BLaER1 treated with 17β-estradiol and CSF1 and Interleukin-3, amounts not matched to agents 10 nM and 100 nM (cell line): Measurements from ENCODE around the gene PKP4.

Experiments
- H3K27ac ChIP-seq, 11 experiments: shearing (Covaris generic); formaldehyde crosslinking; 2 replicates each; pipeline ENCODE4 v1.8.1; 2022
- H3K27me3 ChIP-seq, 11 experiments: shearing (Covaris generic); formaldehyde crosslinking; 2 replicates each; pipeline ENCODE4 v1.8.1; 2022
- H3K36me3 ChIP-seq, 11 experiments: shearing (Covaris generic); formaldehyde crosslinking; 2 replicates each; pipeline ENCODE4 v1.8.1; 2022
- H3K4me1 ChIP-seq, 10 experiments: shearing (Covaris generic); formaldehyde crosslinking; 2 replicates each; pipeline ENCODE4 v1.8.1; 2022
- H3K4me2 ChIP-seq, 11 experiments: shearing (Covaris generic); formaldehyde crosslinking; 2 replicates each; pipeline ENCODE4 v1.8.1; 2022
- H3K4me3 ChIP-seq, 10 experiments: shearing (Covaris generic); formaldehyde crosslinking; 2 replicates each; pipeline ENCODE4 v1.8.1; 2022
- H3K9ac ChIP-seq, 11 experiments: shearing (Covaris generic); formaldehyde crosslinking; 2 replicates each; pipeline ENCODE4 v1.8.1; 2022
- H3K9me3 ChIP-seq, 11 experiments: shearing (Covaris generic); formaldehyde crosslinking; replicated peaks in 1 of 11; 2 replicates each; pipeline ENCODE4 v1.8.1; 2022
- H4K20me1 ChIP-seq, 11 experiments: shearing (Covaris generic); formaldehyde crosslinking; 2 replicates each; pipeline ENCODE4 v1.8.1; 2022
- Cebpa-rat ChIP-seq, 11 experiments: shearing (Covaris generic); IDR thresholded peaks; 2 replicates each; pipeline ENCODE4 v1.8.1; 2022

PKP4 gene

GRCh38 chr2:158629116-158629515 lies 172.4 kb downstream of the PKP4 start:
- H3K27ac ChIP-seq, result no peak overlapping the region
- H4K20me1 ChIP-seq, result no peaks in the 10 kb centered on the region
- H3K4me2 ChIP-seq, result no peak overlapping the region
- 0 out of 20 replicates have a peak, but pooled peaks cover 0 to 5% (median 0%) of the 10 kb centered on the region in 10 experiments for H3K4me1 ChIP-seq
- no peak for TF ChIP-seq Cebpa-rat (IDR thresholded peaks at IDR 0.05)
- no peak overlapping the region for H3K4me3 ChIP-seq
- peaks cover 0 to 5% (median 0%) of the 10 kb centered on the region in 11 experiments; a peak in 3 of 22 replicates for H3K9me3 ChIP-seq
- H3K36me3 ChIP-seq, result peaks cover 24 to 61% (median 38%) of the 10 kb centered on the region in 11 experiments
- H3K9ac ChIP-seq, result no peak overlapping the region
- no peaks in the 10 kb centered on the region for H3K27me3 ChIP-seq

DNA sequence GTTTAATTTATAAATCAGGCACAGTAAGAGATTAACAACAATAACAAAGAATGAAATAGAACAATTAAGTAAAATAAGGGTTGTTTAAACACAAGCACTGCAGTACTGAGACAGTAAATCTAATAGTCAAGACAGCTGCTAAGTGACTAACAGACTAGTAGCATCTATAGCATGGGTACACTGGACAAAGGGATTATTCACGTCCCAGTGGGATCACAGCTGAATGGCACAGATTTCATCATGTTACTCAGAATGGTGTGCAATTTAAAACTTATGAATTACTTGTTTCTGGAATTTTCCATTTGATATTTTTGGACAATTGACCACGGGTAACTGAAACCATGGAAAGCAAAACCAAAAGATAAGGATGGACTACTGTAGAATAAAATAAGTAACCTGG lies 176.5 kb downstream of the PKP4 start:
- Histone ChIP-seq H3K4me2 (no peak overlapping the region), H3K4me3 (no peak overlapping the region), H4K20me1 (no peaks in the 10 kb centered on the region), H3K27me3 (no peaks in the 10 kb centered on the region), H3K4me1 (peaks cover 0 to 18% (median 8%) of the 10 kb centered on the region in 10 experiments; a peak in 10 of 20 replicates), H3K36me3 (peaks cover 30 to 72% (median 41%) of the 10 kb centered on the region in 11 experiments), H3K9ac (no peak overlapping the region), H3K27ac (no peak overlapping the region), H3K9me3 (peaks cover 0 to 9% (median 4%) of the 10 kb centered on the region in 11 experiments; a peak in 7 of 22 replicates)
- TF ChIP-seq Cebpa-rat (IDR thresholded peaks at IDR 0.05), result no peak

DNA sequence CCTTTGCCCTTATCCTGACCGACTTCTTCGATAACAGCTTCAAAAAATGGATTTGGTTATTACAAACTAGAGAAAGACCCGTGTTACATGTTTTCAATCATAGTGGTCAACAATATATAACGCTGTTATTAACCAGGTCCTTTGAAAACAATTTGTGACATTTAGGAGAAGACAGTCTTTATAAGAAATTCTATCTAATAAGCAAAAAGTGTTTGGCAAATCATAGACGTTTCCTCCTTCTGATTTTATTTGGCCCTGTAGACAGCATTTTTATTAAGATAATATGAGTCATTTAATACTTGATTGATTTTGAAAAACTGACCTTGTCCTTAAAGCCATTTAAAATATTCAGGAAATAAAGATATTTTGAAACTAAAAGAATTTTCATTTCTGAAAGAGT lies 177.9 kb downstream of the PKP4 start:
- TF ChIP-seq Cebpa-rat (IDR thresholded peaks at IDR 0.05), result no peak
- Histone ChIP-seq H3K9me3 (peaks cover 0 to 9% (median 4%) of the 10 kb centered on the region in 11 experiments; a peak in 7 of 22 replicates), H3K4me2 (no peak overlapping the region), H3K27ac (no peak overlapping the region), H3K36me3 (peaks cover 34 to 58% (median 45%) of the 10 kb centered on the region in 11 experiments), H4K20me1 (no peaks in the 10 kb centered on the region), H3K4me3 (no peak overlapping the region), H3K27me3 (no peaks in the 10 kb centered on the region), H3K4me1 (peaks cover 0 to 18% (median 8%) of the 10 kb centered on the region in 10 experiments; a peak in 10 of 20 replicates), H3K9ac (no peak overlapping the region)

DNA sequence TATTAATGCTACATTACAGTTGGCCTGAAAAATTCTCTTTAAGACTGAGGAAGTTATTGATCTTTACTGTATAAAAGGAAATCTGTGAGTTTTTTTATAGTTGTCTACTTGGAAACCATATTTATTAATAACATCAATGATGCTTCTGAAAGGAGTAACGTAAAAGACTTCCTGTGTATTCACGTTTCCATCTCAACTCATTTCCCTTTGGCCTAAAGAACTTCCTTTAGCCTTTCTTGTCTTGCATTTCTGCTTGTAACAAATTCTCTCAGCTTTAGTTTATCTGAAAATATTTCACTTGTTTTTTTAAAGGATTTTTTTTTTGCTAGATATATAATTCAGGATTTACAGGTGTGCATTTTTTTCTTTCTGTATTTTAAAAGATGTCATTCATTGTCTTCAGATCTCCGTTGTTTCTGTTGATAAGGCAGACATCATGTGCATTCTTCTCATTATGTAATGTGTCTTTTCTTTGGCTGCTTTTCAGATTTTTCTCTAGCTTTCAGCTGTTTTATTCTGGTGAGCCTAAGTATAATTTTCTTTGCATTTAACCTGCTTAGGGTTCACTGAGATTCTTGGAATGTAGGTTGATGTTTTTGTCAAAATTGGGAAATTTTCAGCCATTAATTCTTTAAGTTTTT lies 179.3 kb downstream of the PKP4 start:
- H3K4me3 ChIP-seq, result no peak overlapping the region
- no peak overlapping the region for H3K9ac ChIP-seq
- peaks cover 34 to 54% (median 45%) of the 10 kb centered on the region in 11 experiments for H3K36me3 ChIP-seq
- H3K9me3 ChIP-seq, result peaks cover 0 to 9% (median 4%) of the 10 kb centered on the region in 11 experiments; a peak in 7 of 22 replicates
- peaks cover 0 to 25% (median 8%) of the 10 kb centered on the region in 10 experiments; a peak in 10 of 20 replicates for H3K4me1 ChIP-seq
- TF ChIP-seq Cebpa-rat (IDR thresholded peaks at IDR 0.05), result no peak
- no peaks in the 10 kb centered on the region for H4K20me1 ChIP-seq
- no peaks in the 10 kb centered on the region for H3K27me3 ChIP-seq
- H3K4me2 ChIP-seq, result peak overlapping the region in 7 of 11 experiments; percentile 13 to 69 (median 36); a peak in 10 of 22 replicates
- no peak overlapping the region for H3K27ac ChIP-seq

DNA sequence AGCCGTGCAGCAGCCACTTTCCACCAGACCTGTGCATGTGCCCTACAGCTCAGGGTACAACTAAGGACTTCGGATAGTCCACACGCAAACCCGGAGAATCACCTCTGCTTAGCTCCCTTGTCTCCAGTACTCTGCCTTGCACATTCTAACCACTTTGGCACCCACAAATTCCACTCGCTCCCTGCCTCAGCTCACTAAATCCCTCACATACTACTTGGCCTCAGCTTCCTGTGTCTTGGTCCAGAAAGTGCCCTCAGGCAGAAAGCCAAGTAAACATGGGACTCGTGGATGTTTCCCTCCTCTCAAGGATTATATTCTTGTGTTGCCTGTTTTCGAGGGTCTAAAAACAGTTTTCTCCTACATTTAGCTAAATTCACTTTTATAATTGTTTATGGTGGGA lies 180.6 kb downstream of the PKP4 start:
- Histone ChIP-seq H3K4me3 (no peak overlapping the region), H3K9ac (no peak overlapping the region), H3K4me1 (peaks cover 0 to 25% (median 8%) of the 10 kb centered on the region in 10 experiments; a peak in 10 of 20 replicates), H3K27me3 (no peaks in the 10 kb centered on the region), H3K4me2 (0 out of 22 replicates have a peak overlapping the region, but pooled peaks of 1 of the 11 experiments have one; percentile 3), H3K9me3 (peaks cover 0 to 9% (median 3%) of the 10 kb centered on the region in 11 experiments; a peak in 6 of 22 replicates), H4K20me1 (no peaks in the 10 kb centered on the region), H3K27ac (no peak overlapping the region), H3K36me3 (peaks cover 27 to 50% (median 34%) of the 10 kb centered on the region in 11 experiments)
- no peak for TF ChIP-seq Cebpa-rat (IDR thresholded peaks at IDR 0.05)

- H3K9me3 ChIP-seq, result no peaks in the 10 kb centered on the region
- no peak overlapping the region for H3K4me2 ChIP-seq
- no peaks in the 10 kb centered on the region for H3K27me3 ChIP-seq
- peaks cover 0 to 6% (median 0%) of the 10 kb centered on the region in 10 experiments; a peak in 3 of 20 replicates for H3K4me1 ChIP-seq
- peaks cover 0 to 26% (median 7%) of the 10 kb centered on the region in 11 experiments; a peak in 12 of 22 replicates for H3K36me3 ChIP-seq
- no peaks in the 10 kb centered on the region for H4K20me1 ChIP-seq
- no peak for TF ChIP-seq Cebpa-rat (IDR thresholded peaks at IDR 0.05)
- H3K4me3 ChIP-seq, result no peak overlapping the region
- no peak overlapping the region for H3K27ac ChIP-seq
- H3K9ac ChIP-seq, result no peak overlapping the region
Observed at GRCh38 chr2:158644139-158644538, 187.4 kb downstream of the PKP4 start.

GRCh38 chr2:158645299-158645698 lies 188.5 kb downstream of the PKP4 start:
- Histone ChIP-seq H3K4me3 (no peak overlapping the region), H3K9ac (no peak overlapping the region), H3K9me3 (no peaks in the 10 kb centered on the region), H3K27me3 (no peaks in the 10 kb centered on the region), H3K36me3 (peaks cover 0 to 25% (median 7%) of the 10 kb centered on the region in 11 experiments; a peak in 12 of 22 replicates), H4K20me1 (no peaks in the 10 kb centered on the region), H3K27ac (no peak overlapping the region), H3K4me1 (peaks cover under 1 to 12% (median 9%) of the 10 kb centered on the region in 10 experiments; a peak in 16 of 20 replicates), H3K4me2 (no peak overlapping the region)
- TF ChIP-seq Cebpa-rat (IDR thresholded peaks at IDR 0.05), result no peak

DNA sequence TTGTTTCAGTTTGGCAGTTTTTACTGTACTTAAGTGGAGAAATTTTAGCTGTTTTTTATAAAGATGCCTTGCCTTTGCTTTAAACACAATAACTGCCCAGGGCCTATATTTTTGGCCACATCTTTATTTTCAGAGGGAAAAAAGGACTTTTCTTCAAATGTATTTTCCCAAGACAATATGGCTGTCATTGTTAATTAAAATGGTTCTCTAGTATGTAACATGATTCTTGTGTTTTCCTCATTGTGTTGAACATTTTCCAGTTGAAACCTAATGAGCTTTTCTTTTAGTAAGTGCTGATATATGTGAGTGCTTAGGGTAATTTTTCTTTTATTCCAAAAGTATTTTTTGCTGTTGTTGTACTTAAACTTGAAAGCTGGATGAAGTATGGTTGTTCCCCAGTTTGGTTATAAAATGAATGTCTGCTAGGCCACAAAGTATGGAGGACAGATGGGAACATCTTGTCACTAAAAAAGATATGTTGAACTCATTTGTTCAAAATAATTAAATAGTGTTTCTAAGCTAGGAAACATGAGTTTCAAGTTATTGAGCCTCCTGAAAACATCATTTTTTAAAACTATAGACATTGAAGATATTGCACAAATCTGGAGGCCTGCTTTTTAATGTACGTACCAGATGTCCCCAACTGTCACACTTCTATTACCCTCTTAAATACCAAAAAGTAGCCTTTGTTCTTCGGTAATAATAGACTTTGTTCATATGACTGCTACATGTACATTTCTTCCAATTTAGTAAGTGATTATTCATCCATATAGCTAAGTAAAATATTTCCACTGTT lies 190.9 kb downstream of the PKP4 start:
- Histone ChIP-seq H4K20me1 (no peaks in the 10 kb centered on the region; a peak in 1 of 22 replicates), H3K4me3 (no peak overlapping the region), H3K4me1 (peaks cover 7 to 30% (median 26%) of the 10 kb centered on the region in 10 experiments; a peak in 17 of 20 replicates), H3K4me2 (no peak overlapping the region), H3K27ac (no peak overlapping the region), H3K36me3 (peaks cover 0 to 14% (median under 1%) of the 10 kb centered on the region in 11 experiments; a peak in 7 of 22 replicates), H3K9me3 (no peaks in the 10 kb centered on the region), H3K9ac (no peak overlapping the region), H3K27me3 (no peaks in the 10 kb centered on the region)
- peak in 1 of 11 experiments; percentile 39; a peak in 1 of 22 replicates for TF ChIP-seq Cebpa-rat (IDR thresholded peaks at IDR 0.05)

DNA sequence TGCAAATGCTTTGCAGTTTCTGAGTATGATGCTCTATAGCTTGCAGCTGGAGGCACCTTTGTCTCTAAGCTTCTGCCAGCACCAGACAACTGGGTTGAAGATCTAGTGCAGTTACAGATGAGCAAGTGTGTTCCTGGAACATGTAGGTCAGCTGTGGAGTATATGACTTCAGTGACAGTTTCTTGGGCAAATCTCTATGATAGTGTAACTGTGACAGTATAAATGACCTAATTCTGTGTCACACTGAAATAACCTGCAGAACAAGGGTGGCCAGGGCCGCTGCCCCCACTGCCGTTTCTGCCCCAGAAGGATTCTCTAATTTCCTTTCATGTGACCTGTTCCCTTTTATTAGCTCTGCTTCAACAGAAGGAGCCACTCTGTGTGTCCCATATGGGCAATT lies 193.1 kb downstream of the PKP4 start:
- Histone ChIP-seq H4K20me1 (no peaks in the 10 kb centered on the region; a peak in 1 of 22 replicates), H3K9me3 (no peaks in the 10 kb centered on the region), H3K27ac (no peak overlapping the region), H3K9ac (no peak overlapping the region), H3K4me1 (peaks cover 7 to 30% (median 26%) of the 10 kb centered on the region in 10 experiments; a peak in 17 of 20 replicates), H3K4me3 (no peak overlapping the region), H3K36me3 (peaks cover 0 to 4% (median 0%) of the 10 kb centered on the region in 11 experiments; a peak in 1 of 22 replicates), H3K27me3 (no peaks in the 10 kb centered on the region), H3K4me2 (peak overlapping the region in 8 of 11 experiments; percentile 39 to 82 (median 75); a peak in 15 of 22 replicates)
- no peak for TF ChIP-seq Cebpa-rat (IDR thresholded peaks at IDR 0.05)
